OCI-M2 (cell line): Measurements from ENCODE around the gene SSPN.

Experiments
- DNase-seq: peaks from one replicate; lab custom pipeline; 2025; ENCODE audit not compliant: unreplicated experiment; lab: John Stamatoyannopoulos, UW

SSPN gene

GRCh38 chr12:26282339-26282940 is 87.1 kb downstream of the SSPN start:
- no peak for DNase-seq

- no peak for DNase-seq
Measured at GRCh38 chr12:26283046-26283445, 87.7 kb downstream of the SSPN start.

- DNase-seq = no peak
Measured at GRCh38 chr12:26283617-26284016, 88.2 kb downstream of the SSPN start.

GRCh38 chr12:26285401-26285800 is 90.0 kb downstream of the SSPN start:
- no peak for DNase-seq

- no peak for DNase-seq
Measured at GRCh38 chr12:26286186-26286585, 90.8 kb downstream of the SSPN start.

- no peak for DNase-seq
Measured at GRCh38 chr12:26287671-26288381, 92.5 kb downstream of the SSPN start.

- DNase-seq = no peak
Measured at GRCh38 chr12:26290565-26290964, 95.2 kb downstream of the SSPN start.

- DNase-seq = no peak
Measured at GRCh38 chr12:26292596-26292995, 97.2 kb downstream of the SSPN start.

GRCh38 chr12:26293612-26294011 is 98.2 kb downstream of the SSPN start:
- no peak for DNase-seq

GRCh38 chr12:26295001-26295400 is 99.6 kb downstream of the SSPN start:
- DNase-seq = no peak

- DNase-seq = no peak
Measured at GRCh38 chr12:26297396-26298070, 102.2 kb downstream of the SSPN start.

- DNase-seq = no peak
Measured at GRCh38 chr12:26298785-26299621, 103.6 kb downstream of the SSPN start.

GRCh38 chr12:26299751-26300150 is 104.4 kb downstream of the SSPN start:
- no peak for DNase-seq
